Kidney epithelial cell (primary cell): ENCODE measurements around the gene IL18R1. TPM values are rescaled to one million over a fixed set of nuclear protein-coding genes. Genes with fewer than 3 reads are reported as not detected.

ENCODE experiments used
- DNase-seq: peaks from one replicate; pipeline ENCODE4 v3.0.0-alpha.2; 2010; ENCODE audit warnings: low read depth
- H3K27me3 ChIP-seq: 2 replicates; pipeline ENCODE4 v1.6.0; 2011; ENCODE audit warnings: low read length; ENCODE audit not compliant: control insufficient read depth, insufficient read depth
- H3K36me3 ChIP-seq: 2 replicates; pipeline ENCODE4 v1.5.1; 2011; ENCODE audit warnings: low read length; ENCODE audit not compliant: control insufficient read depth, insufficient read depth
- H3K4me3 ChIP-seq: 2 replicates; pipeline ENCODE4 v1.5.1; 2011; ENCODE audit warnings: low read depth, mild to moderate bottlenecking, control low read depth, low read length
- CTCF ChIP-seq: IDR thresholded peaks from 2 replicates; pipeline ENCODE4 v1.5.1; 2011; ENCODE audit warnings: mild to moderate bottlenecking, moderate library complexity, low read length, control low read depth, inconsistent platforms; ENCODE audit not compliant: insufficient read depth, poor library complexity, severe bottlenecking
- total RNA-seq: library from RNA; depleted of rRNA; stranded (reverse); fragments of >200 nt; gene quantifications from 2 replicates; pipeline ENCODE4 v1.2.3, GENCODE V29; 2015

The IL18R1 gene
- total RNA-seq, 1 donor from 2014 or later: 5.1 TPM

- H3K4me3 ChIP-seq: no peak overlapping the region
- no peak for DNase-seq
- no peak for TF ChIP-seq CTCF
- H3K27me3 ChIP-seq: no peaks in the 10 kb centered on the region
- H3K36me3 ChIP-seq: no peaks in the 10 kb centered on the region
These were observed 31.4 kb downstream of the IL18R1 start for GRCh38 chr2:102386867-102387541.

- Histone ChIP-seq H3K4me3 (no peak overlapping the region), H3K36me3 (no peaks in the 10 kb centered on the region), H3K27me3 (no peaks in the 10 kb centered on the region)
- DNase-seq: no peak
- TF ChIP-seq CTCF: no peak
These were observed 32.4 kb downstream of the IL18R1 start for GRCh38 chr2:102387763-102388546.

GRCh38 chr2:102391565-102391964, 36.0 kb downstream of the IL18R1 start:
- no peak for TF ChIP-seq CTCF
- Histone ChIP-seq H3K36me3 (no peaks in the 10 kb centered on the region), H3K27me3 (no peaks in the 10 kb centered on the region), H3K4me3 (no peak overlapping the region)
- DNase-seq: no peak

- no peak for DNase-seq
- TF ChIP-seq CTCF: no peak
- Histone ChIP-seq H3K4me3 (no peak overlapping the region), H3K36me3 (no peaks in the 10 kb centered on the region), H3K27me3 (no peaks in the 10 kb centered on the region)
These were observed 36.5 kb downstream of the IL18R1 start for GRCh38 chr2:102392096-102392495.

GRCh38 chr2:102392942-102393341, 37.3 kb downstream of the IL18R1 start:
- no peaks in the 10 kb centered on the region for H3K27me3 ChIP-seq
- no peak for TF ChIP-seq CTCF
- no peaks in the 10 kb centered on the region for H3K36me3 ChIP-seq
- no peak overlapping the region for H3K4me3 ChIP-seq
- DNase-seq: no peak
